Measurements from ENCODE around the gene ACBD4. TPM values are rescaled to one million over a fixed set of nuclear protein-coding genes. Genes with fewer than 3 reads are reported as not detected.

ACBD4 gene
- total and polyA plus RNA-seq, 10 of the 15 experiments (the other 5 are each of a cell fraction or from before 2014, with no cell fraction given): 0.20 to 13.8 (median 6.9) TPM

DNA sequence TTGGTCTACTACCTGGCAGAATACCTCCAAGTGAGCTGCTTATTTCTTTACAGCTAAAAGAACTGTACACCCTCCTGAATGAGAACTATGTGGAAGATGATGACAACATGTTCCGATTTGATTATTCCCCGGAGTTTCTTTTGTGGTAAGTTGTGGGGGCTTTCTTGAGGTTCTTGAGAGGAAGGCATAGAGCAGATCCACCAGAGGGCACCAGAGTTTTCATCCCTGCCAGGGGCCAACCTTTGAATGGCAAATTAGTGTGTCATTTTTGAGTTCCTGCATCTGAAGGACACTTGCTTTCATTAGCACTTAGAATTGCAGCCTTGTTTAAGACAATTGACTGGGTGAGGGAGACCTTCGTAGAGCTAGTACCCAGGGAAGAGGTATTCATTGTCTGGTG is 39.3 kb upstream of the ACBD4 start (continued):
- TF ChIP-seq POLR2AphosphoS5 (IDR thresholded peaks at IDR 0.05; ENCODE audit: low read length) (no peak), POLR2A (IDR thresholded peaks at IDR 0.05; ENCODE audit: low read depth, low read length) (no peak)
- TF ChIP-seq, protein P1, sequence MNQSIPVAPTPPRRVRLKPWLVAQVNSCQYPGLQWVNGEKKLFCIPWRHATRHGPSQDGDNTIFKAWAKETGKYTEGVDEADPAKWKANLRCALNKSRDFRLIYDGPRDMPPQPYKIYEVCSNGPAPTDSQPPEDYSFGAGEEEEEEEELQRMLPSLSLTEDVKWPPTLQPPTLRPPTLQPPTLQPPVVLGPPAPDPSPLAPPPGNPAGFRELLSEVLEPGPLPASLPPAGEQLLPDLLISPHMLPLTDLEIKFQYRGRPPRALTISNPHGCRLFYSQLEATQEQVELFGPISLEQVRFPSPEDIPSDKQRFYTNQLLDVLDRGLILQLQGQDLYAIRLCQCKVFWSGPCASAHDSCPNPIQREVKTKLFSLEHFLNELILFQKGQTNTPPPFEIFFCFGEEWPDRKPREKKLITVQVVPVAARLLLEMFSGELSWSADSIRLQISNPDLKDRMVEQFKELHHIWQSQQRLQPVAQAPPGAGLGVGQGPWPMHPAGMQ (IDR thresholded peaks at IDR 0.05; ENCODE audit: borderline replicate concordance): no peak

DNA sequence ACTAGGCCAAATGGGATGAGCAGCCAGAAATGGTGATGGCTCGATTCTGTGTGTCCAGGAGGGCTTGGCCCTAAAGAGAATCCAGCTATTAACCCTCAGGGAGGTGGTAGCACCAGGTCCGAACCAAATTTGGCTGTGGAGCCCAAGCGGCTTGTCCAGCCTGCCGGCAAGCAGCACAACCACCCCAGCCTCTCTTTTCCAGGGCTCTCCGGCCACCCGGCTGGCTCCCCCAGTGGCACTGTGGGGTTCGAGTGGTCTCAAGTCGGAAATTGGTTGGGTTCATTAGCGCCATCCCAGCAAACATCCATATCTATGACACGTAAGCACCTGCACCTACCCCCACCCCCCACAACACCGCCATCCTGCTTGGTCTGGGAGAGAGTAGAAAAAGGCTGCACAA is 38.6 kb upstream of the ACBD4 start:
- ATAC-seq (no peak), DNase-seq (ENCODE audit: low read depth, low spot score) (no peak), FAIRE-seq (no peak)
- Histone ChIP-seq H3K36me3 (ENCODE audit: control insufficient read depth in 2 of 2, insufficient read depth in 2 of 2, low read length in 1 of 2) (peaks cover 45 to 47% of the 10 kb centered on the region in 2 experiments), H3K9ac (ENCODE audit: control insufficient read depth, insufficient read depth, low read length) (no peak overlapping the region), H3K27ac (ENCODE audit: control insufficient read depth, insufficient read depth) (no peak overlapping the region), H3K4me3 (no peak overlapping the region), H3K4me2 (ENCODE audit: control insufficient read depth, insufficient read depth) (no peak overlapping the region), H2AFZ (ENCODE audit: control insufficient read depth, low read depth, low read length) (no peak overlapping the region), H3K9me3 (replicated peaks; ENCODE audit: control insufficient read depth, insufficient read depth, low read length) (no peaks in the 10 kb centered on the region), H3K27me3 (replicated peaks in 1 of 2; ENCODE audit: control insufficient read depth in 2 of 2, insufficient read depth in 2 of 2, low read length in 1 of 2) (no peaks in the 10 kb centered on the region), H3K79me2 (ENCODE audit: control insufficient read depth, insufficient read depth, low read length) (no peaks in the 10 kb centered on the region), H4K20me1 (ENCODE audit: control insufficient read depth, insufficient read depth) (no peaks in the 10 kb centered on the region), H3K4me1 (ENCODE audit: control insufficient read depth, insufficient read depth, low read length) (no peaks in the 10 kb centered on the region)
- ChIA-PET CTCF (interaction anchor here (1.2 to 4.7 kb wide), 7 partner anchors 9 to 317 kb away, joined by 3 to 70 read pairs (median 5); no protein-coding TSS in a partner anchor), RAD21 (ENCODE audit: unreplicated experiment) (interaction anchor here (3.2 kb wide), 1 partner anchor 177 kb away, joined by 26 read pairs; no protein-coding TSS in a partner anchor), POLR2A (interaction anchor here (0.6 kb wide), 1 partner anchor 605 kb away, joined by 3 read pairs; no protein-coding TSS in a partner anchor), SMC1A (ENCODE audit: uncharacterized antibody, unreplicated experiment) (interaction anchor here (1.0 to 7.0 kb wide), 3 partner anchors 15 to 177 kb away, joined by 3 to 38 read pairs (median 5); no protein-coding TSS in a partner anchor)
- intact Hi-C loops (cut with micrococcal nuclease; ENCODE audit: unreplicated experiment) (loop anchor here (5.0 kb wide), 1 partner anchor 80 kb away; no protein-coding TSS in a partner anchor), in situ Hi-C loops (cut with MboI) (no loop called here)
- 94% methylated on average over 7 of the region's 11 CpGs for WGBS (ENCODE audit: insufficient coverage, insufficient replicate concordance, low lambda C conversion rate, missing lambda C conversion rate)
- no TSS peak for BruUV-seq (replicated peaks)
- TF ChIP-seq SMAD5 (IDR thresholded peaks at IDR 0.05; ENCODE audit: low read depth) (no peak), ZBED1 (IDR thresholded peaks at IDR 0.05; ENCODE audit: borderline replicate concordance) (no peak), MTA2 (IDR thresholded peaks at IDR 0.05; ENCODE audit: low read depth) (no peak), SUPT20H (IDR thresholded peaks at IDR 0.05; ENCODE audit: borderline replicate concordance, control insufficient read depth, low read depth, low read length) (no peak), YY1 (IDR thresholded peaks at IDR 0.05; ENCODE audit: low read depth, low read length) (no peak), ZNF24 (IDR thresholded peaks at IDR 0.05) (no peak)
- TF ChIP-seq, protein P2, sequence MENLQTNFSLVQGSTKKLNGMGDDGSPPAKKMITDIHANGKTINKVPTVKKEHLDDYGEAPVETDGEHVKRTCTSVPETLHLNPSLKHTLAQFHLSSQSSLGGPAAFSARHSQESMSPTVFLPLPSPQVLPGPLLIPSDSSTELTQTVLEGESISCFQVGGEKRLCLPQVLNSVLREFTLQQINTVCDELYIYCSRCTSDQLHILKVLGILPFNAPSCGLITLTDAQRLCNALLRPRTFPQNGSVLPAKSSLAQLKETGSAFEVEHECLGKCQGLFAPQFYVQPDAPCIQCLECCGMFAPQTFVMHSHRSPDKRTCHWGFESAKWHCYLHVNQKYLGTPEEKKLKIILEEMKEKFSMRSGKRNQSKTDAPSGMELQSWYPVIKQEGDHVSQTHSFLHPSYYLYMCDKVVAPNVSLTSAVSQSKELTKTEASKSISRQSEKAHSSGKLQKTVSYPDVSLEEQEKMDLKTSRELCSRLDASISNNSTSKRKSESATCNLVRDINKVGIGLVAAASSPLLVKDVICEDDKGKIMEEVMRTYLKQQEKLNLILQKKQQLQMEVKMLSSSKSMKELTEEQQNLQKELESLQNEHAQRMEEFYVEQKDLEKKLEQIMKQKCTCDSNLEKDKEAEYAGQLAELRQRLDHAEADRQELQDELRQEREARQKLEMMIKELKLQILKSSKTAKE (IDR thresholded peaks at IDR 0.05; ENCODE audit: low read depth, poor library complexity, severe bottlenecking): no peak
- TF ChIP-seq, protein P3, sequence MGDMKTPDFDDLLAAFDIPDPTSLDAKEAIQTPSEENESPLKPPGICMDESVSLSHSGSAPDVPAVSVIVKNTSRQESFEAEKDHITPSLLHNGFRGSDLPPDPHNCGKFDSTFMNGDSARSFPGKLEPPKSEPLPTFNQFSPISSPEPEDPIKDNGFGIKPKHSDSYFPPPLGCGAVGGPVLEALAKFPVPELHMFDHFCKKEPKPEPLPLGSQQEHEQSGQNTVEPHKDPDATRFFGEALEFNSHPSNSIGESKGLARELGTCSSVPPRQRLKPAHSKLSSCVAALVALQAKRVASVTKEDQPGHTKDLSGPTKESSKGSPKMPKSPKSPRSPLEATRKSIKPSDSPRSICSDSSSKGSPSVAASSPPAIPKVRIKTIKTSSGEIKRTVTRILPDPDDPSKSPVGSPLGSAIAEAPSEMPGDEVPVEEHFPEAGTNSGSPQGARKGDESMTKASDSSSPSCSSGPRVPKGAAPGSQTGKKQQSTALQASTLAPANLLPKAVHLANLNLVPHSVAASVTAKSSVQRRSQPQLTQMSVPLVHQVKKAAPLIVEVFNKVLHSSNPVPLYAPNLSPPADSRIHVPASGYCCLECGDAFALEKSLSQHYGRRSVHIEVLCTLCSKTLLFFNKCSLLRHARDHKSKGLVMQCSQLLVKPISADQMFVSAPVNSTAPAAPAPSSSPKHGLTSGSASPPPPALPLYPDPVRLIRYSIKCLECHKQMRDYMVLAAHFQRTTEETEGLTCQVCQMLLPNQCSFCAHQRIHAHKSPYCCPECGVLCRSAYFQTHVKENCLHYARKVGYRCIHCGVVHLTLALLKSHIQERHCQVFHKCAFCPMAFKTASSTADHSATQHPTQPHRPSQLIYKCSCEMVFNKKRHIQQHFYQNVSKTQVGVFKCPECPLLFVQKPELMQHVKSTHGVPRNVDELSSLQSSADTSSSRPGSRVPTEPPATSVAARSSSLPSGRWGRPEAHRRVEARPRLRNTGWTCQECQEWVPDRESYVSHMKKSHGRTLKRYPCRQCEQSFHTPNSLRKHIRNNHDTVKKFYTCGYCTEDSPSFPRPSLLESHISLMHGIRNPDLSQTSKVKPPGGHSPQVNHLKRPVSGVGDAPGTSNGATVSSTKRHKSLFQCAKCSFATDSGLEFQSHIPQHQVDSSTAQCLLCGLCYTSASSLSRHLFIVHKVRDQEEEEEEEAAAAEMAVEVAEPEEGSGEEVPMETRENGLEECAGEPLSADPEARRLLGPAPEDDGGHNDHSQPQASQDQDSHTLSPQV (IDR thresholded peaks at IDR 0.05): no peak
- TF ChIP-seq, protein P4, sequence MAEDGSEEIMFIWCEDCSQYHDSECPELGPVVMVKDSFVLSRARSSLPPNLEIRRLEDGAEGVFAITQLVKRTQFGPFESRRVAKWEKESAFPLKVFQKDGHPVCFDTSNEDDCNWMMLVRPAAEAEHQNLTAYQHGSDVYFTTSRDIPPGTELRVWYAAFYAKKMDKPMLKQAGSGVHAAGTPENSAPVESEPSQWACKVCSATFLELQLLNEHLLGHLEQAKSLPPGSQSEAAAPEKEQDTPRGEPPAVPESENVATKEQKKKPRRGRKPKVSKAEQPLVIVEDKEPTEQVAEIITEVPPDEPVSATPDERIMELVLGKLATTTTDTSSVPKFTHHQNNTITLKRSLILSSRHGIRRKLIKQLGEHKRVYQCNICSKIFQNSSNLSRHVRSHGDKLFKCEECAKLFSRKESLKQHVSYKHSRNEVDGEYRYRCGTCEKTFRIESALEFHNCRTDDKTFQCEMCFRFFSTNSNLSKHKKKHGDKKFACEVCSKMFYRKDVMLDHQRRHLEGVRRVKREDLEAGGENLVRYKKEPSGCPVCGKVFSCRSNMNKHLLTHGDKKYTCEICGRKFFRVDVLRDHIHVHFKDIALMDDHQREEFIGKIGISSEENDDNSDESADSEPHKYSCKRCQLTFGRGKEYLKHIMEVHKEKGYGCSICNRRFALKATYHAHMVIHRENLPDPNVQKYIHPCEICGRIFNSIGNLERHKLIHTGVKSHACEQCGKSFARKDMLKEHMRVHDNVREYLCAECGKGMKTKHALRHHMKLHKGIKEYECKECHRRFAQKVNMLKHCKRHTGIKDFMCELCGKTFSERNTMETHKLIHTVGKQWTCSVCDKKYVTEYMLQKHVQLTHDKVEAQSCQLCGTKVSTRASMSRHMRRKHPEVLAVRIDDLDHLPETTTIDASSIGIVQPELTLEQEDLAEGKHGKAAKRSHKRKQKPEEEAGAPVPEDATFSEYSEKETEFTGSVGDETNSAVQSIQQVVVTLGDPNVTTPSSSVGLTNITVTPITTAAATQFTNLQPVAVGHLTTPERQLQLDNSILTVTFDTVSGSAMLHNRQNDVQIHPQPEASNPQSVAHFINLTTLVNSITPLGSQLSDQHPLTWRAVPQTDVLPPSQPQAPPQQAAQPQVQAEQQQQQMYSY (CRISPR knock-in tag; IDR thresholded peaks at IDR 0.05): no peak

Data from GM12878 (cell line).